Activated CD8-positive, alpha-beta T cell treated with anti-CD3 and anti-CD28 coated beads for 36 hours (primary cell): ENCODE results near the gene RNF223. TPM values are rescaled to one million over a fixed set of nuclear protein-coding genes. Genes with fewer than 3 reads are reported as not detected.
A peak's percentile ranks its signal among the peaks of the same experiment; 100 is the strongest.

Experiments used
- ATAC-seq: fragments of 200-7000 bp; cut with Tn5 transposase; one replicate; pipeline ENCODE4 v1.10.0; 2021; ENCODE audit warnings: mild to moderate bottlenecking, moderate library complexity
- CTCF ChIA-PET: fragments of 350-600 bp; sonication (Branson Sonifier 250); formaldehyde crosslinking; loops from one replicate; lab custom pipeline; 2021; ENCODE audit warnings: antibody characterized with exemption; lab: Charles Lee
- POLR2A ChIA-PET: fragments of 350-600 bp; sonication (Branson Sonifier 250); formaldehyde crosslinking; loops from one replicate; lab custom pipeline; 2021; ENCODE audit warnings: antibody characterized with exemption; lab: Charles Lee
- DNase-seq: peaks from one replicate; pipeline ENCODE4 v3.0.0-alpha.2; 2020
- H3K27ac Mint-ChIP-seq: one replicate; pipeline ENCODE4 v1.8.0; 2021; ENCODE audit warnings: mild to moderate bottlenecking, mixed read lengths
- H3K27me3 Mint-ChIP-seq: one replicate; pipeline ENCODE4 v1.8.0; 2021; ENCODE audit warnings: mixed read lengths
- H3K36me3 Mint-ChIP-seq: one replicate; pipeline ENCODE4 v1.8.0; 2021; ENCODE audit warnings: low read depth, mixed read lengths
- H3K4me1 Mint-ChIP-seq: one replicate; pipeline ENCODE4 v1.8.0; 2021; ENCODE audit warnings: low read depth, mixed read lengths
- H3K4me3 Mint-ChIP-seq: one replicate; pipeline ENCODE4 v1.8.0; 2021; ENCODE audit warnings: mild to moderate bottlenecking, moderate library complexity, mixed read lengths
- H3K9me3 Mint-ChIP-seq: one replicate; pipeline ENCODE4 v1.8.0; 2021; ENCODE audit warnings: mixed read lengths
- intact Hi-C: fragments of 100-400 bp; cut with micrococcal nuclease; formaldehyde crosslinking; loops from one replicate; pipeline ENCODE4 v1.10.0; 2022
- total RNA-seq, 2 experiments: library from RNA; stranded (reverse); gene quantifications; one replicate each; pipeline ENCODE4 v1.2.3, GENCODE V29; 2021
- TF ChIP-seq, protein P1 (sequence below): fragments of 200-600 bp; IDR thresholded peaks from one replicate; pipeline ENCODE4 v1.8.0; 2022; ENCODE audit warnings: antibody characterized with exemption, mild to moderate bottlenecking

The RNF223 gene
- total RNA-seq, 2 experiments from 2014 or later: not detected

DNA sequence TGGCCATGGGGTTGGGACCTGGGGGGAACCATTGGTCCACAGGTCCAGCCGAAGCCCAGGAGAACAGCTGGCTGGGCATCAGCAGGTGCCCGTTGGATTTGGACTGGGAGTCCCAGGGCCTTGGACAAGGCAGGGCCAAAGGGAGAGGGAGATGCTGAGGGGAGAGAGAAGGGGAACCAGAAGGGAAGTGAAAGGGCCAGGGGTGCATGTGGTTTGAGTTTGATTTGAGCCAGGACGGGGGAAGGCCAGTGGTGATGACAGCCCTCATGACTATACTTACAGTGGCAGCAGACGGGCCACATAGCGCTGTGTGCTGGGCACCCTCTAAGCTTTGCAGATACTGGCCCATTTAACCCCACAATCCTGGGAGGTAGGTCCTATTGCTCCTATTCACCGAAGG lies 35.4 kb downstream of the RNF223 start:
- peaks cover 6% of the 10 kb centered on the region for H3K36me3 Mint-ChIP-seq
- H3K9me3 Mint-ChIP-seq: peaks cover 2% of the 10 kb centered on the region
- no peak for ATAC-seq
- peak overlapping the region; percentile 57 for H3K4me3 Mint-ChIP-seq
- TF ChIP-seq, protein P1, sequence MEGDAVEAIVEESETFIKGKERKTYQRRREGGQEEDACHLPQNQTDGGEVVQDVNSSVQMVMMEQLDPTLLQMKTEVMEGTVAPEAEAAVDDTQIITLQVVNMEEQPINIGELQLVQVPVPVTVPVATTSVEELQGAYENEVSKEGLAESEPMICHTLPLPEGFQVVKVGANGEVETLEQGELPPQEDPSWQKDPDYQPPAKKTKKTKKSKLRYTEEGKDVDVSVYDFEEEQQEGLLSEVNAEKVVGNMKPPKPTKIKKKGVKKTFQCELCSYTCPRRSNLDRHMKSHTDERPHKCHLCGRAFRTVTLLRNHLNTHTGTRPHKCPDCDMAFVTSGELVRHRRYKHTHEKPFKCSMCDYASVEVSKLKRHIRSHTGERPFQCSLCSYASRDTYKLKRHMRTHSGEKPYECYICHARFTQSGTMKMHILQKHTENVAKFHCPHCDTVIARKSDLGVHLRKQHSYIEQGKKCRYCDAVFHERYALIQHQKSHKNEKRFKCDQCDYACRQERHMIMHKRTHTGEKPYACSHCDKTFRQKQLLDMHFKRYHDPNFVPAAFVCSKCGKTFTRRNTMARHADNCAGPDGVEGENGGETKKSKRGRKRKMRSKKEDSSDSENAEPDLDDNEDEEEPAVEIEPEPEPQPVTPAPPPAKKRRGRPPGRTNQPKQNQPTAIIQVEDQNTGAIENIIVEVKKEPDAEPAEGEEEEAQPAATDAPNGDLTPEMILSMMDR: no peak
- peaks cover 19% of the 10 kb centered on the region for H3K4me1 Mint-ChIP-seq
- peaks cover 26% of the 10 kb centered on the region for H3K27me3 Mint-ChIP-seq
- POLR2A ChIA-PET: interaction anchor here (0.9 to 4.7 kb wide), 3 partner anchors 21 to 25 kb away, joined by 3 to 30 read pairs (median 24); partner anchors contain the start of gene ISG15
- intact Hi-C loops: no loop called here
- CTCF ChIA-PET: interaction anchor here (0.7 to 3.6 kb wide), 4 partner anchors 25 to 253 kb away, joined by 3 to 21 read pairs (median 3); no protein-coding TSS in a partner anchor
- DNase-seq: no peak
- no peak overlapping the region for H3K27ac Mint-ChIP-seq

DNA sequence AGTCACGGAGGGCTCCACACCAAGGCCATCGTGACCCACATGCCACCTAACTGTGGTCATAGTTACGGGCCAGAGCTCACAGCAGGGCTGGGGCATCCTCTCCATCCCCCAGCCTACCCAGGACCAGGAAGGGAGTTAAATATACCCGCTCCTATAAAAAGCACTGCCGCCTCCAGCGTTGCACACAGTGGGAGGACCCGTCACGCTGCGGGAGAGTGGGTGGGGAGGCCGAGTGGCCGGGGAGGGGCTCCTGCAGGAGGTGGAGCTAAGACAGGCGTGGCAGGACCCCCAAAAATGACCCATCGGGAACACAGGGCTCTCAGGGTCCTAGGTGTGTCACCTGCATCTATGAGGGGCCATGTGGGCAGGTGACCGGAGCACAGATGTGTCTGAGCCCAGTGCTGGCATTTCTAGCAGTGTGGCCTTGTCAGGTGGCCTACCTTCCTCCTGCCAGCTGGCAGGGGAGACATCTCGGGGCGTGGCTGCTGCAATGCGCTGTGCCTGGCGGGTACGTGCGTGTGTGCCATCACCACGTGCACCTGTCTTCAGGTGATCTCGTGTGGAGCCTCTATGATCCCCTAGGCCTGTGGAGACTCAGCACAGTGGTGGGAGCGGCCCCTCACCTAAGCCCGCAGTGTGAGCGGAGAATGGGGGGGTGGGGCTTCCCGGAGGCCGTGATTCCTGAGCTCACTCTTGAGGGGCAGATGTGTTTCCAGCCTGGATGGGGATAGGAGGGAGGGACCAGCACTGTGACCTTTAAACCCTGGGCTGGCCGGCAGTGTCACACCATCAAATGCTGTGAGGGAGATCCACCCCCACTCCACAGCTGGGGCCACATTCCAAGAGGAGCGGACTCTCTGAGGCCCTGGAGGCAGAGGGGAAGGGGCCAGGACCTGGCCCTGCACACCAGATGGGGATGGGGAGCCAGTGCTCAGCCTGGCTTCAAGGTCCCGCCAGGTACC lies 36.5 kb downstream of the RNF223 start:
- ATAC-seq (no peak), DNase-seq (no peak)
- H3K27ac Mint-ChIP-seq: no peak overlapping the region
- H3K9me3 Mint-ChIP-seq: no peaks in the 10 kb centered on the region
- peaks cover 20% of the 10 kb centered on the region for H3K4me1 Mint-ChIP-seq
- ChIA-PET POLR2A (interaction anchor here (0.6 to 4.7 kb wide), 6 partner anchors 22 to 92 kb away, joined by 3 to 30 read pairs (median 4); partner anchors contain the start of gene ISG15), CTCF (interaction anchor here (3.6 kb wide), 1 partner anchor 26 kb away, joined by 21 read pairs; no protein-coding TSS in a partner anchor)
- intact Hi-C loops: no loop called here
- TF ChIP-seq, protein P1: no peak
- no peak overlapping the region for H3K4me3 Mint-ChIP-seq
- peaks cover 27% of the 10 kb centered on the region for H3K27me3 Mint-ChIP-seq
- no peaks in the 10 kb centered on the region for H3K36me3 Mint-ChIP-seq

DNA sequence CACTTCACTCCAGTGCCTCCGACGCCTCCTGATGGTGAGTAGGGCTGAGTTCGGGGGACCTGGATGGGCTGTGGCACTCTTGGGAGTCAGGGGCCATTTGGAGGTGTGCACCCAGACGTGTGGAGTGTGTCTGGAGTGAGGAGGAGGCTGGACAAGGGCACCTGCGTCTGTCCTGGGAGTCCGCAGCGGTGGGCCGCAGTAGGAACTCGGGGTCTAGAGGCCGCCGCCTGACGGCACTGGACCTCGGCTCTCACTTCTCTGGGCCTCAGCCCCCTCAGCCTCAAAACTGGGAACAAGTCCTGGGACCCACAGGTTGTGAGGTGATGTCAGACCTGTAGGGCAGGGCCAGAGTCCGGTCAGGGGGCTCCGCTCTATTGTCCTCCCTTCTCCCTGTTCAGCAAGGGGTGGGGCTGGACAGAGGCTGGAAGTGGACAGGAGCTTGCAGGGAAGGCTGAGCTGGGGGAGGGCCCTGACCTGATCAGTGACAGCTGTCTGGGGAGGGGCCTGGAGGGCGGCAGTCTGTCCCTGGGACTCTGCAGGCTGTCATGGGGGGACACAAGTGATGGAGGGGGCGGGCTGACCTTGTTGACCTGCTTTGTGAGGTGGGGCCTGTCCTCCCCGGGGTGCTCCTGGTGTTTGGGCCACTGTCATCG lies 38.7 kb downstream of the RNF223 start:
- DNase-seq: no peak
- POLR2A ChIA-PET: interaction anchor here (0.9 kb wide), 1 partner anchor 87 kb away, joined by 3 read pairs; no protein-coding TSS in a partner anchor
- H3K4me1 Mint-ChIP-seq: peaks cover 27% of the 10 kb centered on the region

DNA sequence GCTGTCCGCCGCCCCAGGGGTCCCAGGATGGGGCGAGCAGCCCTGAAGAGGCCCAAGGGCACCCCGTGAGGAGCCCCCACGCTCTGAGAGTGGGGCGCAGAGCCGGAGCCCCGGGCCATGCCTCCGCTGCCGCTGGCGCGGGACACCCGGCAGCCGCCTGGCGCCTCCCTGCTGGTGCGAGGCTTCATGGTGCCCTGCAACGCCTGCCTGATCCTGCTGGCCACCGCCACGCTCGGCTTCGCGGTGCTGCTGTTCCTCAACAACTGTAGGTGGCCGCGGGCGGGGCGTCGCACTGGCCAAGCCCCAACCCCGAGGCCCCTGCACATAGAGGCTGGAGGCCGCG lies 39.7 kb downstream of the RNF223 start:
- H3K36me3 Mint-ChIP-seq: no peaks in the 10 kb centered on the region
- POLR2A ChIA-PET: interaction anchor here (0.9 to 2.3 kb wide), 3 partner anchors 10 to 30 kb away, joined by 3 to 7 read pairs (median 4); no protein-coding TSS in a partner anchor
- CTCF ChIA-PET: interaction anchor here (1.4 to 3.6 kb wide), 4 partner anchors 16 to 216 kb away, joined by 3 to 38 read pairs (median 10); no protein-coding TSS in a partner anchor
- H3K4me1 Mint-ChIP-seq: peaks cover 23% of the 10 kb centered on the region
- H3K9me3 Mint-ChIP-seq: no peaks in the 10 kb centered on the region
- peak overlapping the region; percentile 57 for H3K27ac Mint-ChIP-seq
- no peak for DNase-seq
- peaks cover 31% of the 10 kb centered on the region for H3K27me3 Mint-ChIP-seq
- TF ChIP-seq, protein P1: no peak
- ATAC-seq: no peak
- peak overlapping the region; percentile 66 for H3K4me3 Mint-ChIP-seq
- intact Hi-C loops: no loop called here

More for the DNA sequence above, 38.7 kb downstream of the RNF223 start:
- Mint-ChIP-seq H3K9me3 (no peaks in the 10 kb centered on the region), H3K27ac (no peak overlapping the region), H3K36me3 (no peaks in the 10 kb centered on the region), H3K4me3 (no peak overlapping the region), H3K27me3 (peaks cover 34% of the 10 kb centered on the region)
- TF ChIP-seq, protein P1: no peak
- no peak for ATAC-seq
- intact Hi-C loops: no loop called here
- CTCF ChIA-PET: interaction anchor here (0.9 to 1.1 kb wide), 2 partner anchors 23 to 29 kb away, joined by 3 read pairs; no protein-coding TSS in a partner anchor
